ACC112 (cell line): ENCODE measurements around the gene SUPT20H.

Experiments used
- H2AFZ ChIP-seq: fragments of 200-600 bp; sonication (generic); one replicate; pipeline ENCODE4 v1.6.0; 2017; ENCODE audit warnings: antibody characterized with exemption, low read length; ENCODE audit not compliant: unreplicated experiment
- H3K27ac ChIP-seq: fragments of 200-600 bp; sonication (generic); 2 replicates; pipeline ENCODE4 v1.5.1; 2014; ENCODE audit warnings: low read depth, mild to moderate bottlenecking, antibody characterized with exemption, low read length, moderate library complexity
- H3K27me3 ChIP-seq: fragments of 200-600 bp; sonication (generic); 2 replicates; pipeline ENCODE4 v1.6.1; 2014; ENCODE audit warnings: mild to moderate bottlenecking, antibody characterized with exemption, low read length, moderate library complexity, mixed read lengths; ENCODE audit not compliant: insufficient read depth
- H3K36me3 ChIP-seq: fragments of 200-600 bp; sonication (generic); 2 replicates; pipeline ENCODE4 v1.6.1; 2016; ENCODE audit warnings: mild to moderate bottlenecking, antibody characterized with exemption, low read length, moderate library complexity, mixed read lengths; ENCODE audit not compliant: insufficient read depth
- H3K4me1 ChIP-seq: fragments of 200-600 bp; sonication (generic); one replicate; pipeline ENCODE4 v1.6.1; 2016; ENCODE audit warnings: low read length, mixed read lengths; ENCODE audit not compliant: insufficient read depth, unreplicated experiment, control insufficient read depth
- H3K4me3 ChIP-seq: fragments of 200-600 bp; sonication (generic); 2 replicates; pipeline ENCODE4 v1.5.1; 2014; ENCODE audit warnings: mild to moderate bottlenecking, low read depth, low read length
- H3K79me2 ChIP-seq: fragments of 200-600 bp; sonication (generic); one replicate; pipeline ENCODE4 v1.6.0; 2016; ENCODE audit warnings: low read length; ENCODE audit not compliant: control insufficient read depth, unreplicated experiment, insufficient read depth

SUPT20H gene

GRCh38 chr13:37094840-37095239, 35.4 kb upstream of the SUPT20H start:
- H3K27ac ChIP-seq = no peak overlapping the region
- no peaks in the 10 kb centered on the region for H3K36me3 ChIP-seq
- H3K4me3 ChIP-seq = no peak overlapping the region
- H2AFZ ChIP-seq = no peak overlapping the region
- no peaks in the 10 kb centered on the region for H3K27me3 ChIP-seq
- no peaks in the 10 kb centered on the region for H3K79me2 ChIP-seq
- no peaks in the 10 kb centered on the region for H3K4me1 ChIP-seq

GRCh38 chr13:37094099-37094498, 34.6 kb upstream of the SUPT20H start:
- Histone ChIP-seq H3K4me1 (no peaks in the 10 kb centered on the region), H3K27ac (no peak overlapping the region), H3K36me3 (no peaks in the 10 kb centered on the region), H2AFZ (no peak overlapping the region), H3K27me3 (no peaks in the 10 kb centered on the region), H3K79me2 (no peaks in the 10 kb centered on the region), H3K4me3 (no peak overlapping the region)

- Histone ChIP-seq H3K27ac (no peak overlapping the region), H3K4me1 (no peaks in the 10 kb centered on the region), H3K4me3 (no peak overlapping the region), H3K36me3 (no peaks in the 10 kb centered on the region), H3K79me2 (no peaks in the 10 kb centered on the region), H2AFZ (no peak overlapping the region), H3K27me3 (no peaks in the 10 kb centered on the region)
Observed at GRCh38 chr13:37091835-37092234, 32.3 kb upstream of the SUPT20H start.

- H2AFZ ChIP-seq = no peak overlapping the region
- no peaks in the 10 kb centered on the region for H3K4me1 ChIP-seq
- H3K27me3 ChIP-seq = no peaks in the 10 kb centered on the region
- no peak overlapping the region for H3K4me3 ChIP-seq
- H3K79me2 ChIP-seq = no peaks in the 10 kb centered on the region
- H3K27ac ChIP-seq = no peak overlapping the region
- H3K36me3 ChIP-seq = no peaks in the 10 kb centered on the region
Observed at GRCh38 chr13:37090912-37091311, 31.4 kb upstream of the SUPT20H start.

GRCh38 chr13:37089495-37089894, 30.0 kb upstream of the SUPT20H start:
- no peaks in the 10 kb centered on the region for H3K4me1 ChIP-seq
- H3K27ac ChIP-seq = no peak overlapping the region
- H2AFZ ChIP-seq = no peak overlapping the region
- no peak overlapping the region for H3K4me3 ChIP-seq
- no peaks in the 10 kb centered on the region for H3K79me2 ChIP-seq
- no peaks in the 10 kb centered on the region for H3K27me3 ChIP-seq
- no peaks in the 10 kb centered on the region for H3K36me3 ChIP-seq

DNA sequence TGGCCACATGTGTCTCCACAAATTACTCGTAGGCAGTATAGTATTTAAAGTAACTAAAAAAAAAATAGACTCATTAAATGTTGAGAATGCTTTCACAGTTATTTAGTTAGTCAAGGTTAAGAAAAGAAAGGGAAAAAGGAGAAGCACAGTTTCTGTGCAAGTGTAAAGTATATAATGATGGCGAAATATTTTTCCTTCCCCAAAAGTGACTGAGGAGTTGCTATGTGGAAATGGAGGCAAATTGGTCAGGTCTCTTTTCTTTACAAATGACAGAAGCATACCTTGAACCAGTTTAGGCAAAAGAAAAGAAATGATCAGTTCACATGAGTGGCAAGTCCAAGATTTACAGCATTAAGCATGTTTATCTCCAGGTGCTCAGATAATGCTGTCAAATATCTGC, 28.0 kb upstream of the SUPT20H start:
- no peaks in the 10 kb centered on the region for H3K4me1 ChIP-seq
- no peak overlapping the region for H2AFZ ChIP-seq
- H3K36me3 ChIP-seq = no peaks in the 10 kb centered on the region
- no peak overlapping the region for H3K4me3 ChIP-seq
- H3K79me2 ChIP-seq = no peaks in the 10 kb centered on the region
- no peak overlapping the region for H3K27ac ChIP-seq
- no peaks in the 10 kb centered on the region for H3K27me3 ChIP-seq

DNA sequence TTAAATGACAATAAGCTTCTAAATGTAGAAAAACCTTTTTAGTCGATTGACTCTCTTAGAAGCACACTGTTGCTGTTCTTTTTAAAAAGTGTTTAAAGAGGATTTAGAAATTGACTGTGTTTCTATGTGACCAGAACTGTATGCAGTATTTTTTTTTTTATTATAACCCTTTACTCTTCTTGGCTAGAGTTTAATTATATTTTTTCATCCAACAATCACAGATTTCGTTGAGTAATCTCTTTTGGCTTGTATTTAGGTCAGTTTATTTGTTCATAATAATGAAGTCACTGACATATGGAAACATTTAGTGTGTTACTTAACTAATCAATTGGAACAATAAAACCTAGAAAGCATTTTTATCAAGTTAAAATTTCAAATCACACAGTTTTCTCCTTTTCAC, 26.1 kb upstream of the SUPT20H start:
- Histone ChIP-seq H2AFZ (no peak overlapping the region), H3K27me3 (no peaks in the 10 kb centered on the region), H3K4me1 (no peaks in the 10 kb centered on the region), H3K36me3 (no peaks in the 10 kb centered on the region), H3K27ac (no peak overlapping the region), H3K4me3 (no peak overlapping the region), H3K79me2 (no peaks in the 10 kb centered on the region)

GRCh38 chr13:37076818-37077217, 17.3 kb upstream of the SUPT20H start:
- Histone ChIP-seq H3K36me3 (no peaks in the 10 kb centered on the region), H3K79me2 (no peaks in the 10 kb centered on the region), H3K27ac (no peak overlapping the region), H2AFZ (no peak overlapping the region), H3K4me1 (no peaks in the 10 kb centered on the region), H3K4me3 (no peak overlapping the region), H3K27me3 (no peaks in the 10 kb centered on the region)

GRCh38 chr13:37075164-37075563, 15.7 kb upstream of the SUPT20H start:
- Histone ChIP-seq H3K4me3 (no peak overlapping the region), H3K27me3 (no peaks in the 10 kb centered on the region), H2AFZ (no peak overlapping the region), H3K79me2 (no peaks in the 10 kb centered on the region), H3K4me1 (no peaks in the 10 kb centered on the region), H3K36me3 (no peaks in the 10 kb centered on the region), H3K27ac (no peak overlapping the region)

DNA sequence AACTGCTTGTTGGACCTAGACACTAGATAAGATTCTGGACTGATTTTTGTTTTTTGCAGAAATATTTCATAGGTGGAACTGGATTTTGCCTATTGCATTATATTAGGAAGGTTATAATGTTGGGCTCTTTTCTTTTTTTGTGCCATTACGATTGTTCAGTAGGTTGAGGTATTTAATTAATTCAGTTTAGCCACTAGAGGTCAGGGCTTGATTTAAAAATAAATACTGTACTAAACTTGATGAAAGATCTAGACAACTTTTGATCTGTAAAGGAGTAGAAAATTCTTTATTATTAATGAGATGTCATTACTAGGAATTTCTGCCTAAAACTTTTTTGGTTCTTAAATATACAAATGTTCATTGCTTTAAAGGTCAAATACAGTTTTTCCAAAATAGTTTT, 15.2 kb upstream of the SUPT20H start:
- no peaks in the 10 kb centered on the region for H3K4me1 ChIP-seq
- H3K36me3 ChIP-seq = no peaks in the 10 kb centered on the region
- H3K4me3 ChIP-seq = no peak overlapping the region
- no peak overlapping the region for H2AFZ ChIP-seq
- H3K27ac ChIP-seq = no peak overlapping the region
- H3K27me3 ChIP-seq = no peaks in the 10 kb centered on the region
- H3K79me2 ChIP-seq = no peaks in the 10 kb centered on the region

DNA sequence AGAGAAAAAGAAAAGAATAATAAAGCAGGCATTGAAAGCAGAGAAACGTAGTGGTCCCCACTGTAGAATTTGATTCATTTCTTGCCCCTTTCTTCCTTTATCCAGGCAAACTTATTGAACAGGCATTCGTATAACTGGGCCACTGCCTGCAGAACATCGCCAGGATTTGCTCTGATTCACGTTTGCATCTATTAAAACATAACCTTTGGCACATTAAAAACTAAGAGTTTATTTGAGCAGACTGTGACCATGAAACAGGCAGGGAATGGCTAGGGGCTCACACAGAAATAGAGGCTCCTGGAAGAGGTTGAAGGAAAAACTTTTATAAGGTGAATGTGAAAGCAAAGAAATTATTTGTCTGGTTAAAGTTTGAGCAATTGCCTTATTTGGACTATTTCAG, 12.5 kb upstream of the SUPT20H start:
- H2AFZ ChIP-seq = peak overlapping the region; percentile 21

DNA sequence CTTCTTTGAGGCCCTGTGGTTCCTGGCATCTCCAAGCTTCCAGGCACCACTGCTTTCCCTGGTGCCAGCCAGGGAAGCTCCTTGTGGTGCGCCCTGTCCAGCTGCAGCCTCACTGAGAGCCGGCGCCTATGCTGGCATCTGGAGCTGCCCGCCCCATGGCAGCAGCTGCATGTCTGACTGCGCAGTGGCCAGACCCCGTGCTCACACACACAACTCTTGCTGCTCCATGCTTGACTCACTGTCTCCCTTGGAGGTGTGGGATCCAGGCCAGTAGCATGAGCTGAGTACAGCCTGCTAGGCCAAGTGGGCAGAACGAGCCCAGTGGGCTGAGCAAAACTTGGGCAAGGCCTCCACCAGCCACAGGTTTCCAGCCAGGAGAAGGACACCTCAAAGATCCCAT, 11.5 kb upstream of the SUPT20H start:
- Histone ChIP-seq H3K4me1 (no peaks in the 10 kb centered on the region), H3K27ac (no peak overlapping the region), H3K4me3 (no peak overlapping the region), H3K79me2 (no peaks in the 10 kb centered on the region), H2AFZ (no peak overlapping the region), H3K36me3 (no peaks in the 10 kb centered on the region), H3K27me3 (no peaks in the 10 kb centered on the region)

More for the DNA sequence above, 12.5 kb upstream of the SUPT20H start:
- no peaks in the 10 kb centered on the region for H3K79me2 ChIP-seq
- H3K36me3 ChIP-seq = no peaks in the 10 kb centered on the region
- no peaks in the 10 kb centered on the region for H3K27me3 ChIP-seq
- H3K4me3 ChIP-seq = no peak overlapping the region
- H3K27ac ChIP-seq = no peak overlapping the region
- no peaks in the 10 kb centered on the region for H3K4me1 ChIP-seq
